SKM-1 (cell line): Measurements from ENCODE around the gene PLK5.
"Not testable (repeated sequence)": the region's sequence is repeated elsewhere in the genome, so short reads cannot be mapped to it uniquely, and the experiment has no call there.

Source experiments
- DNase-seq: peaks from one replicate; lab custom pipeline; 2025; ENCODE audit not compliant: unreplicated experiment; lab: John Stamatoyannopoulos, UW

Gene PLK5

DNA sequence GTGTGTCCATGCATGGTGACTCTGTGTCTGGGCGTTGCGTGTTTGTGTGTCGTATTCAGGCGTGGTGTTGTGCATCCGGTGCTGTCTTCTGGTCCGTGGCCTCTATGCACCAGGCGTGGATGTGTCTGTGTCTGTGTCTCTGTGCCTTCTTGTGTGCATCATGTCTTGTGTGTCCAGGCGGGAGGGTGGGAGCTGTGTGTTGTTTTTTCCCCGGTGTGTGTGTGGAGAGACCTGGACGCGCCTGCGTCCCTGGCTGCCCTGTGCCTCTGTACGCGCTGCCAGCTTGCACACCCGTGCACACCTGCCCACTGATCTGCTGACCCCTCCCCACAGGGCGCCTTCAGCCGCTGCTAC, 1.1 kb downstream of the PLK5 start:
- no peak for DNase-seq

DNA sequence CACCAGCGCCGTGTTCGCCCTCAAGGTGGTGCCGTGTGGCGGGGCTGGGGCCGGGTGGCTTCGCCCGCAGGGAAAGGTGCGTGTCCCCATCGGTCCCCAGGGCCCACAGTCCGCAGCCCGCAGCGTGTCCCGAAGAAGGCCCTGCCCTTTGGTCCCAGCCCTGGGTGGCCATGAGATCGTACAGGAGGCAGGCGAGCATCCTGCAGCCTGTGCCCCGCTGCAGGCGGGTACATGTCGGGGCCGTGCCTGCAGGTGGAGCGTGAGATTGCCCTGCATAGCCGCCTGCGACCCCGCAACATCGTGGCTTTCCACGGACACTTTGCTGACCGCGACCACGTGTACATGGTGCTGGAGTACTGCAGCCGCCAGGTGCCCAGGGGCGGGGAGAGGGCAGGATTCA, 1.5 kb downstream of the PLK5 start:
- DNase-seq, result no peak

DNA sequence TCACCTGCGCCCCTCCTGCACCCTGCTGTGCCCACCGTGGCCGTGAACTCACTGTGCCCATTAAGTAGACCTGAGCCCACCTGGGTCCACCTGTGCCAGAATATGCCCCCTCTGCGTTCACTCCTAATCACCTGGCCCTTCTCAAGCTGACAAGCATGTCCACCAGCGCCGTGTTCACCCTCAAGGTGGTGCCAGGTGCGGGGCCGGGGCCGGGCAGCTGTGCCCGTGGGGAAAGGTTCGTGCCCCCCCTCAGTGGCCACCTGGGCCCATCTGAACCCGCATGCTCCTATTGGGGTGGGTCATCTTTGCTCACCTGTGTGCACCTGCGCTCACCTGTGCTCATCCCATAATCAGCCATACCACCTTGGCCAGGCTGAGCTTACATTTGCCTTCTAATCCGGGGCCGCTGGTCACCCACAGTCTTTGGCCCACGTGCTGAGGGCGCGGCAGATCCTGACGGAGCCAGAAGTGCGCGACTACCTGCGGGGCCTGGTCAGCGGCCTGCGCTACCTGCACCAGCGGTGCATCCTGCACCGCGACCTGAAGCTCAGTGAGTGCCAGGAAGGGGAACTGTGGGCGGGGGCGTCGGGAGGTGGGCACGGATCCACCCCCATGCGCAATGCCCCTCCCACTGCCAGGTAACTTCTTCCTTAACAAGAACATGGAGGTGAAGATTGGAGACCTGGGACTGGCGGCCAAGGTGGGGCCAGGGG, 2.3 kb downstream of the PLK5 start:
- DNase-seq, result no peak

DNA sequence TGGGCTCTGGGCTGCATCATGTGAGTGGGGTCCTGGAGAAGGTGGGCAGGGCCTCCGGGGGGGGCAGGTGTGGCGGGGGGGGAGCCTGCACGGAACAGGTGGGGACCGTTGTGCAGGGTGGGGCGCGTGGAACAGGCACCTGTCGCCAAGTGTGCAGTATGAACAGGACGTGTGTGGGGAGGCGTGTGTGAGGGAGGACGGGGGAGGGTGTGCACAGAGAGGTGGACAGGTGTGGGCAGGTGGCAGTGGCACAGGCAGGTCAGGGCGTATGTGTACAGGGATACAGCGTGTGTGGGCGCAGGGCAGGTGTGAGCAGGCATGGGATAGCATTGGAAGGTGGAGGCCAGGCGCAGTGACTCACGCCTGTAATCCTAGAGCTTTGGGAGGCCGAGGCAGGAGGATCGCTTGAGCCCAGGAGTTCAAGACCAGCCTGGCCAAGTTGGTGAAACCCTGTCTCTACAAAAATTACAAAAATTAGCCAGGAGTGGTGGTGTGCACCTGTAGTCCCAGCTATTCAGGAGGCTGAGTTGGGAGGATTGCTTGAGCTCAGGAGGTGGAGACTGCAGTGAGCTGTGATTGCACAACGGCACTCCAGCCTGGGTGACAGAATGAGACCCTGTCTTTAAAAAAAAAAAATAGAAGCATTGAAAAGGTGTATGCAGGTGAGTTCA, 3.2 kb downstream of the PLK5 start:
- no peak for DNase-seq

DNA sequence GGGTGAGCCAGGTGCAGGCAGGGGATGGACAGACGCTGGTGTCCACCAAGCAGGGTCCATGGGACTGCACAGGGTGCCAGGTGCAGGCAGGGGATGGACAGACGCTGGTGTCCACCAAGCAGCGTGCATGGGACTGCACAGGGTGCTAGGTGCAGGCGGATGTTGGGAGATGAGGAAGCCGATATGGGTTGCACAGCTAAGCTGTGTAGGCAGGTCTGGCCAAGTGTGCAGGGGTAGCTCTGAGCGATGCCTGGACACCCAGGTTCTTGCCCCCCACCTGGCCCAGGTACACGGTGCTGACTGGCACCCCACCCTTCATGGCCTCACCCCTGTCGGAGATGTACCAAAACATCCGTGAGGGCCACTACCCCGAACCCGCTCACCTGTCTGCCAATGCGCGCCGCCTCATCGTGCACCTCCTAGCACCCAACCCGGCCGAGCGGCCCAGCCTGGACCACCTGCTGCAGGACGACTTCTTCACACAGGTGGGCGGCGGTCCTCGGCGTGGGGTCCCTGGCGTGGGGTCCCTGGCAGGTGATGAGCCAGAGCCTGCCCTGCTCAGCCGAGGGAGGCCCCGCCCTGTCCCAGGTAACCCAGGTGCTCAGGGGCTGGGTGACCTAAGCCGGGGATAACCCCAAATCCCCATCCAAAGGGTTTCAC, 3.9 kb downstream of the PLK5 start:
- no peak for DNase-seq

DNA sequence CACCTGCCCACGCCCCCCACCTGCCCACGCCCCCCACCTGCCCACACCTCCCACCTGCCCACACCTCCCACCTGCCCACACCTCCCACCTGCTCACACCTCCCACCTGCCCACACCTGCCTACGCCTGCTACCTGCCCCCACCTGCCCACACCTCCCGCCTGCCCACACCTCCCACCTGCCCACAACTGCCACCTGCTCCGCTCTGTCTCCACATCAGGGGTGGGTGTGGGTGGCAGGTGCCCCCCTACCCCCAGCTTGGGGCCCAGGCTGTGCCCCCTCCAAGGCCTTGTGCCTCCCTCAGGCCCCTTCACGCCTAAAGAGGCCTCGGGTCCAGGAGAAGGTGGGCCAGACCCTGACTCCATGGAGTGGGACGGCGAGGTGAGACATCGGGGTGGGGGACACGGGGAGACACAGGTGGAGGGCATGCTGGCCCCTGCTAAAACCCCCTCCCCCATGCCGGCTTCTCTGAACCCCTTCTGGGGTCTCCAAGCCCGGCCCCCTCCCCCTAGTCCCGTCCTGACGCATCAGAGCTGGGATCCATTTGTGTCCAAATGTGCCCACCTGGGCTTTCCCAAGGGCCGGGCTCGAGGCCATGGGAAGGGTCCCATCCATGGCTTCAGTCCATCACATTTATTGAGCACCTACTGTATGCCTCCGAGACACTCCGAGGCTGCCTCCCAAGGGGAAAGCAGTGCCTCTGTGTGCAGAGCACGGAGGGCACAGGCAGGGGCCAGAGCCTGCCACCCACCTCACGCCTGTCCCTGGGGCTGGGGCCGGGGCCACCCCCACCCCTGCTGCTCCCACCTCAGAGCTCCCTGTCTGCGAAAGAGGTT, 4.9 kb downstream of the PLK5 start:
- DNase-seq, result no peak

DNA sequence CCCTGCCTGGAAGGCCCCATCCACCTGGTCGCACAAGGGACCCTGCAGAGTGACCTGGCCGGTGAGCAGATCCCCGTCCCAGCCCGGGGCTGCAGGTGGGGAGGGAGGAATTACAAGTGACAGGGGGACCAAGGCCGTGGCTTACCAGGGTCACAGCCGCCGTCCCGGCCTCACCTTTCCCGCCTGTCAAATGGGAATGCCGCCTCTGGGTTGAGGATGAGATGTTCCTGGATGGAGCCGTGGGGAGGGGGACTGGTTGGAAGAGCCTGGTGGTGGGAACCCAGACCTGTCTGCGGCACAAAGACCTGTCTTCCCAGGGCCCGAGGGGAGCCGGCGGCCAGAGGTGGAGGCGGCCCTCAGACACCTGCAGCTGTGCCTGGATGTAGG, 5.5 kb downstream of the PLK5 start:
- no peak for DNase-seq

DNA sequence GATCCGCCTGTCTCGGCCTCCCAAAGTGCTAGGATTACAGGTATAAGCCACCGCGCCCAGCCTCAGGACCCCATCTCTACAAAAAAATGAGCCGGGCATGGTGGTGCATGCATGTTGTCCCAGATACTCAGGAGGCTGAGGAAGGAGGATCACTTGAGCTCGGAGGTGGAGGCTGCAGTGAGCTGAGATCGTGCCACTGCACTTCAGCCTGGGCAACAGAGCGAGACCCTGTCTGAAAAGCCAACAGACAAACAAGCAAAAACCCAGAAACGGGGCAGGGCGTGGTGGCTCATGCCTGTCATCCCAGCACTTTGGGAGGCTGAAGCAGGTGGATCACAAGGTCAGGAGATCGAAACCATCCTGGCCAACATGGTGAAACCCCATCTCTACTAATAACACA, 7.0 kb downstream of the PLK5 start:
- DNase-seq, result not testable (repeated sequence)

DNA sequence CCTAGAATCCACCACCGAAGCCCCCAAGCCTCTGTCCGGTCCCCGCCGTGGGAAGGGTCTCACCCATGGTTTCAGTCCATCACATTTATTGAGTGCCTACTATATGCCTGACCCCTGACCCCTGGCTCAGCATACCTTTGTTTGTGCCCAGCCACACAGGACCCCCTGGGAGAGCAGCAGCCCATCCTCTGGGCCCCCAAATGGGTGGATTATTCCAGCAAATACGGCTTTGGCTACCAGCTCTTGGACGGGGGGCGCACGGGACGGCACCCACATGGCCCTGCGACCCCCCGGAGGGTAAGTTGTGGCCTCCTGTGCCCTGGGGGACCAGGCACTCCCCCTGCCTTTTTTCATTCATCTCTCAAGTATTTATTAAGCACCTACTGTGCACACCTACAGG, 7.7 kb downstream of the PLK5 start:
- no peak for DNase-seq

DNA sequence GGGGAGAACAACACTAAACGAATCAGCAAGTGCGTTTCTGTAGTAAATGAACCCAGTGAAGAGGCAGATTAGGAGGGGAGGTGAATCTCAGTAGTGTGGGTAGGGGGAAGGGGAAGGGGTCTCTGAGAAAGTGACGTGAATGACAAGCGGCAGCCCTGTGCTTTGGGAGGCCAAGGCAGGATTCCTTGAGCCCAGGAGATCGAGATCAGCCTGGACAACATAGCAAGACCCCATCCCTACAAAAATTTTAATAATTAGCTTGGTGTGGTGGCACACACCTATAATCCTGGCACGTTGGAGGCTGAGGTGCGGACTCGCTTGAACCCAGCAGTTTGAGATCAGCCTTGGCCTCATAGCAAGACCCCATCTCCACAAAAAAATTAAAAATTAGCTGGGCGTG, 8.1 kb downstream of the PLK5 start:
- DNase-seq, result no peak

DNA sequence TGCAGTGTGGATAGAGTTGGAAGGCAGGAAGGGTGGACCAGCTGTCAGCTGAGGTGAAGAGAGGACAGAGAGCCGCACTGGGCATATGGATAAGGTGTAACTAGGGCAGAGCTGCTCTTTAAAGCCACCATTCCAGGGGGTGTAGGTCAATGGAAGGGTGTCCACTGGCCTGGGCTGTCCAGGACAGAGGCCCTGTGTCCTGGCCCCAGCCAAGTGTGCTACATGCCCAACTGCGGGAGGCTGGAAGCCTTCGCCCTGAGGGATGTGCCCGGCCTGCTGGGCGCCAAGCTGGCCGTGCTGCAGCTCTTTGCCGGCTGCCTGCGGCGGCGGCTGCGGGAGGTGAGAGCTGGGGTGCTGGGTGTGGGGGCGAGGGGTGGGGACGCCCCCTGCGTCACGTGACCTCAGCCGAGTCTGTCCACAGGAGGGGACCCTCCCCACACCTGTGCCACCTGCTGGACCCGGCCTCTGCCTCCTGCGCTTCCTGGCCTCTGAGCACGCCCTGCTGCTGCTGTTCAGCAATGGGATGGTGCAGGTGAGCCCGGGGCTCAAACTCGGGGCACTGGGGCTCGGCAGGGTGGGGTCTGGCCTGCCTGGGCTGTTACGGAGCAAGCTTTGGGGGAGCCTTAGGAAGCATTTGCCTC, 9.8 kb downstream of the PLK5 start:
- no peak for DNase-seq

DNA sequence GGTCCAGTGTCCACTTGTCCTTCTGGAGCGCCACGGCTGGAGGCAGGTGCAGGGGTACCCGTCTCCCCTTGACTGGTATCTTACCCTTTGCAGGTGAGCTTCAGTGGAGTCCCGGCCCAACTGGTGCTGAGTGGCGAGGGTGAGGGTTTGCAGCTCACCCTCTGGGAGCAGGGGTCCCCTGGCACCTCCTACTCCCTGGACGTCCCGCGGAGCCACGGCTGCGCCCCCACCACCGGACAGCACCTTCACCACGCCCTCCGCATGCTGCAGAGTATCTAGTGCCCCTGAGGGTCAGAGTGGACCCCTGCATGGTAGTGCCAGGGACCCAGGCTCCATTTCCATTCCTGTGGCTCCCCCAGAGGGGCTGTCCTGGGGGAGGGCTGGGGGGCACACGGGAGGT, 11.1 kb downstream of the PLK5 start:
- no peak for DNase-seq

DNA sequence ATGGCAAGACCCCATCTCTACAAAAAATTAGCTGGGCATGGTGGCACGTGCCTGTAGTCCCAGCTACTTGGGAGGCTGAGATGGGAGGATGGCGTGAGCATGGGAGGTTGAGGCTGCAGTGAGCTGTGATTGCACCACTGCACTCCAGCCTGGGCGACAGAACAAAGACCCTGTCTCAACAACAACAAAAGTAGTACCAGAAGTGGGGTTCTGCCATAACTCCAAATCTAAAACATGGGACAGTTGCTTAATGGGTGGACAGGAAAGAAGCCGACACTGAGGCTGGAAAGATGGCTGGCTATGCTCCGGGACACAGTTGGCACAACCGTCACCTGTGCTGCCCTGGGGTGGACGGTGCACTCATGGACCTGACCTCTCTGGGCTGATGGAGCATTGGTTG, 11.8 kb downstream of the PLK5 start:
- not testable (repeated sequence) for DNase-seq

DNA sequence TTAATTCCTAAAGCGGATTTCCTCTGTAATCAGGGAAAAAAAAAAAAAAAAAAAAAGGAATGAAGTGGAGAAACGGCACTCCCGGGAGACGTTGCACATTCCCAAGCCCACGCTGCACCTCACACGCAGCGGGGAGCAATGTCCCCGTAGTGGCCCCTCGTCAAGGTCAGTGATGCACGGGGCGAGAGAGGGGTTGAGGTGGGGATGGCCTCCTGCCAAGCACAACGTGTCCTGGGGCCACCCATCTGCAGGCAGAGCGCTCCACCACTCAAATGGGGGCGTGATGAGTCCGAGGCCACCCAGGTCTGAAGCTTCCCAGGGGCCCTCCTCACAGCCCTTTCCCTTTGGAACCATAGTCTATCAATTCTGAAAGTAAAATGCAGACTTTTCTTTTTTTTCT, 15.1 kb downstream of the PLK5 start:
- DNase-seq, result no peak

DNA sequence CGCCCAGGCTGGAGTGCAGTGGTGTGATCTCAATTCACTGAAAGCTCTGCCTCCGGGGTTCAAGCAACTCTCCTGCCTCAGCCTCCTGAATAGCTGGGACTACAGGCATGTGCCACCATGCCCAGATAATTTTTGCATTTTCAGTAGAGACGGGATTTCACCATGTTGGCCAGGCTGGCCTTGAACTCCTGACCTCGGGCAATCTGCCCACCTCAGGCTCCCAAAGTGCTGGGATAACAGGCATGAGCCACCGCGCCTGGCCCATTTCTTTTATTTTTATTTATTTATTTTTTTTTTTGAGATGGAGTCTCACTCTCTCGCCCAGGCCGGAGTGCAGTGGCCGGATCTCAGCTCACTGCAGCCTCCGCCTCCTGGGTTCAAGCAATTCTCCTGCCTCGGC, 15.9 kb downstream of the PLK5 start:
- not testable (repeated sequence) for DNase-seq

DNA sequence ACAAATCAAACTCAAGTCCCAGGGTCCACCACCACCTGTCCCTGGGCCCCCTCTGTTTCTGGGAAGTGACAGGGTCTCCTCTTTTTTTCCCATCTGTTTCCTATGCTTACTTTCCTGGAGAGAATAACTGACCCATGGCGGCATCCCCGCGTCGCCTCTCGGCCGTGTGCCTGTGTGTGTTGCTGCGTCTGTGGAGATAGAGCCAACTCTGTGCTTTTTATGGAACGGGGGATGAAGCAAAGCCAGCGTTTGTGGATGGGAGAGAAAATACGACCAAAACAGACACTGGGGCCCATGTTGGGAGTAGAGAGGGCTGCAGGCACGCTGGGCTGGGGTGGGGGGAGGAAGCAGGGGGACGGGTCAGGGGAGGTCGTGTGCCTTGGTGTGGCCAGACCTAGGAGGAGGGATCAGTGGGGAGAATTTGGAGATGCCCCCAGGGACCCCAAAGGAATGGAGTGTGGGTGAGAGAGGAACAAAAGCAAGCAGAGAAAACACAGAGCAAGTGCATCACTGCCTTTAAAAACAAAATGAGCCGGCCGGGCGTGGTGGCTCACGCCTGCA, 16.6 kb downstream of the PLK5 start:
- DNase-seq, result no peak

DNA sequence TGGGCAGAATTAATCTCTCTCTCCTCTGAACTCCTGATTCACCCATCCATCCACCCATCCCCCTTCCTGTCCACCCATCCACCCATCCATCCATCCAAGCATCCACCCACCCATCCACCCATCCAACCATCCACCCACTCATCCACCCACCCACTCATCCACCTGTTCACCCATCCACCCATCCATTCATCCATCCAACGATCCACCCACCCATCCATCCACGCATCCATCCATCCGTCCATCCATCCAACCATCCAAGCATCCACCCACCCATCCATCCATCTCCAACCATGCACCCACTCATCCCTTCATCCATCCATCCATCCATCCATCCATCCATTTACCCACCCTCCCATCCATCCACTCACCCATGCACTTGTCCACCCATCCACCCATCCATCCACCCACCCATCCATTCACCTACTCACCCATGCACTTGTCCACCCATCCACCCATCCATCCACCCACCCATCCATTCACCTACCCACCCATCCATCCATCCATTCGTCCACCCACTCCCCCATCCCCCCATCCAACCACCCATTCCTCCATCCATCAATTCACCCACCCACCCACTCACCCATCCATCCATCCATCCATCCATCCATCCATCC, 25.6 kb downstream of the PLK5 start:
- DNase-seq, result no peak

DNA sequence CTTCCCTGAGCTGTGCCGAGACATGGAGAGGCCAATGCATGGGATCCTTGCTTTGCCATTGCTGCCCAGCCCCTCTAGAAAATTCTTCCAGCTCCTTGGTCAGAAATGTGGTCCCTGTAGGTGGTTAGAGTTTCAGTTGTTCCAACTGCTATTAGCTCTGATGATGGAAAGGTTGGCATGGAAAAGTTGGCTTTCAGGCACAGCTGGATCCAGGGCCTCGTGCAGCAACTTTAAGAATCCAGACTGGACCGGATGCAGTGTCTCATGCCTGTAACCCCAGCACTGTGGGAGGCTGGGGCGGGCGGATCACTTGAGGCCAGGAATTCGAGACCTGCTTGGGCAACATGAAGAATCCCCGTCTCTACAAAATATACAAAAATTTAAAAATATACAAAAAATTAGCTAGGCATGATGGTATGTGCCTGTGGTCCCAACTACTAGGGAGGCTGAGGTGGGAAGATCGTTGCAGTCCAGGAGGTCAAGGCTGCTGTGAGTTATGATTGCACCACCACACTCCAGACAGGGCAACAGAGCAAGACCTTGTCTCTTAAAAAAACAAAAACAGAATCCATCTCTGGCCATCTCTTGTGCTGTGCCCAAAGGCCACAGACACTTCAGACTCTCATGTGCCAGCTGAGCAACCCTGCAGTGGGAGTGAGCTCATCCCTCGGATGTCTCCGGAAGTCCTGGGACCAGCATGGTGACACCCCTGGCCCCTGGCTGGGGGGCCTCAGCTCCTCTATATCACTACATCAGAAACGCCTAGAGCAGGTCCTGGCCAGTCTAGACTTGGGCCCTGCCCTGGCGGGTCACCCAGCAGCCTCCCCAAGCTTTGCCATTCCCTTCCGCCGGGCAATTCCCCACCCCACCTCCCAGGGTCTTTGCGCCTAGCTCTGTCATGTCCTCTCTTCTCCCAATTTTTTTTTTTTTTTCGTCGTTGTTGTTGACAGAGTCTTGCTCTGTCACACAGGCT, 27.5 kb downstream of the PLK5 start:
- no peak for DNase-seq

DNA sequence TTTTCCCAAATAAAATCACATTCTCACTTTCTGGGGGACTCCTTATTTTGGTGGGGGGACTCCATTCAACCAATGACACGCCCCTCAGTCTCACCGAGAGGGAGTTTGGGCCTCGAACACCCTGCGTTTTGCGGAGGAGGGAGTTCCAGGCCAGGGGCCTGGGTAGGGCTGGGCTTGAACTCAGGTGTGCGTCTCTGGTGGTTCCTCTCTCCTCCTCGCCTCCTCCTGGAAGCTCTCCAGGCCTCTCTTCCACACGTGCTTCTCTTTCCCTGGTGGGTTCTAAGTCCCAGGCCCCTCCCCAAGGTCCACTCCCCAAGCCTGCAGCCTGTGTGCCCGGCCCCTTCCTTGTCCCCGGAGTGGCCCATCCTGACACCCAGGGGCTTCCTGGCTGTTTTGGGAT, 29.5 kb downstream of the PLK5 start:
- DNase-seq, result no peak
